ENCODE data around the gene OPALIN.

OPALIN gene

GRCh38 chr10:96358851-96359540 lies at the start of gene OPALIN:
OPALIN (minus strand) TSS chr10:96359002; CDS start chr10:96358896, 106 bp downstream.
- no peak for DNase-seq

GRCh38 chr10:96408201-96408600 lies 49.4 kb upstream of the OPALIN start:
- DNase-seq: no peak

GRCh38 chr10:96407560-96408069 lies 48.8 kb upstream of the OPALIN start:
- DNase-seq: no peak

GRCh38 chr10:96406091-96406490 lies 47.3 kb upstream of the OPALIN start:
- no peak for DNase-seq

GRCh38 chr10:96402417-96403305 lies 43.9 kb upstream of the OPALIN start:
- DNase-seq: no peak

- no peak for DNase-seq
Measured at GRCh38 chr10:96401036-96401435, 42.2 kb upstream of the OPALIN start.

- no peak for DNase-seq
Measured at GRCh38 chr10:96400465-96400864, 41.7 kb upstream of the OPALIN start.

- no peak for DNase-seq
Measured at GRCh38 chr10:96397902-96398301, 39.1 kb upstream of the OPALIN start.

GRCh38 chr10:96395931-96396877 lies 37.4 kb upstream of the OPALIN start:
- DNase-seq: peak; percentile 44 to 53

GRCh38 chr10:96390460-96390864 lies 31.7 kb upstream of the OPALIN start:
- no peak for DNase-seq

- DNase-seq: no peak
Measured at GRCh38 chr10:96389785-96390184, 31.0 kb upstream of the OPALIN start.

- DNase-seq: no peak
Measured at GRCh38 chr10:96387601-96388000, 28.8 kb upstream of the OPALIN start.

- no peak for DNase-seq
Measured at GRCh38 chr10:96387161-96387560, 28.4 kb upstream of the OPALIN start.

- no peak for DNase-seq
Measured at GRCh38 chr10:96384506-96384905, 25.7 kb upstream of the OPALIN start.

- no peak for DNase-seq
Measured at GRCh38 chr10:96380821-96381220, 22.0 kb upstream of the OPALIN start.

- DNase-seq: no peak
Measured at GRCh38 chr10:96379758-96380157, 21.0 kb upstream of the OPALIN start.

GRCh38 chr10:96378741-96379140 lies 19.9 kb upstream of the OPALIN start:
- no peak for DNase-seq

GRCh38 chr10:96377816-96378294 lies 19.1 kb upstream of the OPALIN start:
- DNase-seq: no peak

GRCh38 chr10:96376483-96376882 lies 17.7 kb upstream of the OPALIN start:
- DNase-seq: no peak

- DNase-seq: peak; percentile 55 to 64
Measured at GRCh38 chr10:96374985-96375830, 16.4 kb upstream of the OPALIN start.

- DNase-seq: no peak
Measured at GRCh38 chr10:96374639-96374984, 15.8 kb upstream of the OPALIN start.

GRCh38 chr10:96374004-96374403 lies 15.2 kb upstream of the OPALIN start:
- DNase-seq: no peak

Data from stimulated activated CD4-positive, alpha-beta T cell treated with anti-CD3 and anti-CD28 coated beads, Interleukin-4, amount 100 ng/mL, for 4 hours (primary cell).